B cell (primary cell): Measurements from ENCODE around the gene CBLB. TPM values are rescaled to one million over a fixed set of nuclear protein-coding genes. Genes with fewer than 3 reads are reported as not detected.

Experiments
- ATAC-seq: fragments of 200-7000 bp; cut with Tn5 transposase; one replicate; pipeline ENCODE4 v1.10.0; 2021; ENCODE audit warnings: low read depth, mild to moderate bottlenecking, moderate number of reproducible peaks, moderate library complexity
- CTCF ChIA-PET: fragments of 350-600 bp; sonication (Branson Sonifier 250); formaldehyde crosslinking; loops from one replicate; lab custom pipeline; 2021; ENCODE audit warnings: antibody characterized with exemption, inconsistent platforms; lab: Charles Lee
- POLR2A ChIA-PET: fragments of 350-600 bp; sonication (Branson Sonifier 250); formaldehyde crosslinking; loops from one replicate; lab custom pipeline; 2021; ENCODE audit warnings: antibody characterized with exemption; lab: Charles Lee
- DNase-seq: peaks from one replicate; pipeline ENCODE4 v3.0.0; 2013
- H2AFZ ChIP-seq: 2 replicates; pipeline ENCODE4 v1.6.1; 2012; ENCODE audit warnings: mild to moderate bottlenecking, low read depth, low read length; ENCODE audit not compliant: insufficient read depth, poor library complexity, severe bottlenecking
- H3K27ac ChIP-seq, 2 donors: 1 replicate in 1 of 2; 2 replicates in 1 of 2; pipeline ENCODE4 v1.5.1; 2012 to 2013; ENCODE audit warnings: low read length in 2 of 2, mild to moderate bottlenecking in 2 of 2, moderate library complexity in 1 of 2
- H3K27me3 ChIP-seq, 4 experiments: fragments of 200-600 bp in 1 of 4; sonication (generic) in 1 of 4; replicated peaks in 1 of 4; 1 replicate in 2 of 4; 2 replicates in 2 of 4; pipeline versions ENCODE4 v1.6.1 to v1.7.0; 2013 to 2016; ENCODE audit warnings: low read length in 3 of 4, mild to moderate bottlenecking in 2 of 4, mixed read lengths in 1 of 4, moderate library complexity in 1 of 4; ENCODE audit not compliant: insufficient read depth in 4 of 4, control insufficient read depth in 3 of 4; ENCODE audit errors: control extremely low read depth in 1 of 4
- H3K36me3 ChIP-seq, 2 experiments: replicated peaks in 1 of 2; 1 replicate in 1 of 2; 2 replicates in 1 of 2; pipeline versions ENCODE4 v1.6.1 to v1.7.1; 2013; ENCODE audit warnings: low read length in 1 of 2; ENCODE audit not compliant: insufficient read depth in 2 of 2, control insufficient read depth in 1 of 2; ENCODE audit errors: control extremely low read depth in 1 of 2, extremely low read depth in 1 of 2
- H3K4me1 ChIP-seq, 2 donors: fragments of 200-600 bp in 1 of 2; sonication (generic) in 1 of 2; 1 replicate in 1 of 2; 2 replicates in 1 of 2; pipeline versions ENCODE4 v1.5.1 to v1.6.1; 2013 to 2017; ENCODE audit warnings: low read length in 2 of 2; ENCODE audit not compliant: control insufficient read depth in 2 of 2, insufficient read depth in 2 of 2
- H3K4me2 ChIP-seq: replicated peaks from 2 replicates; pipeline ENCODE3; 2012; ENCODE audit warnings: mild to moderate bottlenecking, low read depth, low read length; ENCODE audit not compliant: poor library complexity, severe bottlenecking
- H3K4me3 ChIP-seq, 5 experiments: fragments of 200-600 bp in 1 of 5; sonication (generic) in 1 of 5; 1 replicate in 3 of 5; 2 replicates in 2 of 5; pipeline versions ENCODE4 v1.5.1 to v1.7.0; 2011 to 2016; ENCODE audit warnings: low read length in 4 of 5, mild to moderate bottlenecking in 4 of 5, low read depth in 2 of 5, control low read depth in 1 of 5, moderate library complexity in 1 of 5; ENCODE audit not compliant: insufficient read depth in 1 of 5; ENCODE audit errors: control extremely low read depth in 1 of 5, extremely low read depth in 1 of 5
- H3K79me2 ChIP-seq: fragments of 200-600 bp; sonication (generic); one replicate; pipeline ENCODE4 v1.6.0; 2016; ENCODE audit warnings: low read length; ENCODE audit not compliant: control insufficient read depth, insufficient read depth
- H3K9ac ChIP-seq: fragments of 200-600 bp; sonication (generic); 2 replicates; pipeline ENCODE4 v1.6.1; 2017; ENCODE audit warnings: mild to moderate bottlenecking, low read length, moderate library complexity
- H3K9me3 ChIP-seq, 3 donors: one replicate each; pipeline versions ENCODE4 v1.6.1 to v1.7.1; 2013; ENCODE audit warnings: low read length in 2 of 3; ENCODE audit not compliant: control insufficient read depth in 2 of 3, insufficient read depth in 1 of 3; ENCODE audit errors: control extremely low read depth in 1 of 3
- H4K20me1 ChIP-seq: 2 replicates; pipeline ENCODE4 v1.6.0; 2012; ENCODE audit warnings: mild to moderate bottlenecking, low read length; ENCODE audit not compliant: insufficient read depth, control insufficient read depth, poor library complexity, severe bottlenecking
- H3K27ac Mint-ChIP-seq: one replicate; pipeline ENCODE4 v1.8.0; 2021; ENCODE audit warnings: mixed read lengths
- H3K27me3 Mint-ChIP-seq: one replicate; pipeline ENCODE4 v1.8.0; 2021; ENCODE audit warnings: mixed read lengths
- H3K4me1 Mint-ChIP-seq: one replicate; pipeline ENCODE4 v1.8.0; 2021; ENCODE audit warnings: mixed read lengths
- H3K4me3 Mint-ChIP-seq: one replicate; pipeline ENCODE4 v1.8.0; 2021; ENCODE audit warnings: mixed read lengths
- H3K9me3 Mint-ChIP-seq: one replicate; pipeline ENCODE4 v1.8.0; 2022; ENCODE audit warnings: mixed read lengths; ENCODE audit not compliant: insufficient read depth
- EZH2 ChIP-seq: IDR thresholded peaks from 2 replicates; pipeline ENCODE4 v1.6.1; 2012; ENCODE audit warnings: borderline replicate concordance, low read depth, mild to moderate bottlenecking, moderate library complexity, low read length; ENCODE audit not compliant: insufficient read depth, poor library complexity, severe bottlenecking
- WGBS: methylation state at CpG from one replicate; pipeline ENCODE4 v1.1.5; 2013; ENCODE audit warnings: missing lambda C conversion rate; ENCODE audit not compliant: insufficient coverage; 5-methylcytosine and 5-hydroxymethylcytosine counted together
- intact Hi-C: fragments of 100-400 bp; cut with micrococcal nuclease; formaldehyde crosslinking; loops from one replicate; pipeline ENCODE4 v1.10.0; 2022
- polyA plus RNA-seq: library from polyadenylated mRNA; depleted of rRNA; stranded (reverse); fragments of >200 nt; gene quantifications from 2 replicates; pipeline ENCODE4 v1.2.3, GENCODE V29; 2012
- total RNA-seq, 2 donors: library from RNA; stranded (reverse); fragments of 120-200 nt in 1 of 2; gene quantifications; 1 replicate in 1 of 2; 2 replicates in 1 of 2; pipeline versions ENCODE4 v1.2.3 to v1.2.4, GENCODE V29; 2013 to 2022
- TF ChIP-seq, protein P1 (sequence below): fragments of 200-600 bp; IDR thresholded peaks from one replicate; pipeline ENCODE4 v1.8.0; 2022; ENCODE audit warnings: antibody characterized with exemption, mild to moderate bottlenecking

CBLB gene
- total and polyA plus RNA-seq, 2 donors (not counting 1 experiment from before 2014, with no cell fraction given): 19.0 to 135 TPM

DNA sequence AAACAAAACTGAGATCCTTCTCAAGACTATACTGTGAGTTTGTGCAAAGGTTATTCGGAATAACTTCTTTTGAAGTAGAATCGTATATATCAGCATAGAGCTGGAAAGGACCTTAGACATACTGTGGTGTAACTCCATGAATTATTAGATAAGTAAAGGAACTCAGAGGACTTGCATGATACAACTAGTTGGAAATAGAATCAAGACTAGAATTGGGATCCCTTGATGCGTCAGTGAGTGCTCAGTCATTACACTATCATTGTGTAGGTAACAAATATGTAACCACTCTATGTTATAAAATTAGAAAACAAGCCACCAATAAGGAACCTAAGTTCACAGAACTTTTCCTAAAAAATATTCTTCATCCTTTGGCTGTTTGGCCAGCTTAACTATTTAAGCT, 61.1 kb downstream of the CBLB start:
- Histone ChIP-seq H3K4me3 (no peak overlapping the region), H3K9ac (no peak overlapping the region), H2AFZ (no peak overlapping the region), H3K4me2 (no peak overlapping the region), H4K20me1 (no peaks in the 10 kb centered on the region), H3K27ac (no peak overlapping the region), H3K9me3 (peaks cover 0 to 4% (median 0%) of the 10 kb centered on the region in 3 donors), H3K4me1 (peaks cover 9 to 11% of the 10 kb centered on the region in 2 donors), H3K79me2 (peaks cover 66% of the 10 kb centered on the region), H3K27me3 (no peaks in the 10 kb centered on the region), H3K36me3 (no peaks in the 10 kb centered on the region)
- Mint-ChIP-seq H3K4me1 (peaks cover 38% of the 10 kb centered on the region), H3K27me3 (no peaks in the 10 kb centered on the region), H3K9me3 (no peaks in the 10 kb centered on the region), H3K4me3 (no peak overlapping the region), H3K27ac (no peak overlapping the region)
- ChIA-PET CTCF (no interaction called here), POLR2A (no interaction called here)
- WGBS: no CpG with 5 or more reads among the region's 3 CpGs
- DNase-seq (no peak), ATAC-seq (no peak)
- TF ChIP-seq, protein P1, sequence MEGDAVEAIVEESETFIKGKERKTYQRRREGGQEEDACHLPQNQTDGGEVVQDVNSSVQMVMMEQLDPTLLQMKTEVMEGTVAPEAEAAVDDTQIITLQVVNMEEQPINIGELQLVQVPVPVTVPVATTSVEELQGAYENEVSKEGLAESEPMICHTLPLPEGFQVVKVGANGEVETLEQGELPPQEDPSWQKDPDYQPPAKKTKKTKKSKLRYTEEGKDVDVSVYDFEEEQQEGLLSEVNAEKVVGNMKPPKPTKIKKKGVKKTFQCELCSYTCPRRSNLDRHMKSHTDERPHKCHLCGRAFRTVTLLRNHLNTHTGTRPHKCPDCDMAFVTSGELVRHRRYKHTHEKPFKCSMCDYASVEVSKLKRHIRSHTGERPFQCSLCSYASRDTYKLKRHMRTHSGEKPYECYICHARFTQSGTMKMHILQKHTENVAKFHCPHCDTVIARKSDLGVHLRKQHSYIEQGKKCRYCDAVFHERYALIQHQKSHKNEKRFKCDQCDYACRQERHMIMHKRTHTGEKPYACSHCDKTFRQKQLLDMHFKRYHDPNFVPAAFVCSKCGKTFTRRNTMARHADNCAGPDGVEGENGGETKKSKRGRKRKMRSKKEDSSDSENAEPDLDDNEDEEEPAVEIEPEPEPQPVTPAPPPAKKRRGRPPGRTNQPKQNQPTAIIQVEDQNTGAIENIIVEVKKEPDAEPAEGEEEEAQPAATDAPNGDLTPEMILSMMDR: no peak
- no peak for TF ChIP-seq EZH2
- intact Hi-C loops: loop anchor here (2.0 kb wide), 1 partner anchor 15 kb away; no protein-coding TSS in a partner anchor

DNA sequence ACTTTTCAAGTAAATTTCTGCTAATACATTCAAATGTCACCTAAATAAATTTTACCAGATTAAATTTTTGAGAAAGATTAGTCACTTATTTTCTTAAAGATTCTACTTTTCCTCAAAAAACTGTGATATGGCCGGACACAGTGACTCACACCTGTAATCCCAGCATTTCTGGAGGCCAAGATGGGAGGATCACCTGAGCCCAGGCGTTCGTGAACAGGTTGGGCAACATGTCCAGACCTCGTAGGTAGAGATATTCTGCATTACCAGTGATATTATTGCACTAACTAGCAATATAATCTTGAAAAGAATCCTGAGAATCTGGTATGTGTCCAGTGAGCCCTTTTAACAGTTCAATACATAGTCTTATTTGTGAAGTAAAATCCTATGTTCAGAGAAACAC, 61.7 kb downstream of the CBLB start:
- Histone ChIP-seq H3K79me2 (peaks cover 66% of the 10 kb centered on the region), H3K36me3 (no peaks in the 10 kb centered on the region), H2AFZ (no peak overlapping the region), H3K4me2 (no peak overlapping the region), H3K27me3 (no peaks in the 10 kb centered on the region), H3K9ac (no peak overlapping the region), H3K9me3 (peaks cover 0 to 4% (median 0%) of the 10 kb centered on the region in 3 donors), H4K20me1 (no peaks in the 10 kb centered on the region), H3K4me3 (no peak overlapping the region), H3K4me1 (peaks cover 13 to 14% of the 10 kb centered on the region in 2 donors), H3K27ac (no peak overlapping the region)
- DNase-seq (no peak), ATAC-seq (no peak)
- Mint-ChIP-seq H3K27ac (no peak overlapping the region), H3K4me1 (peaks cover 39% of the 10 kb centered on the region), H3K4me3 (no peak overlapping the region), H3K9me3 (no peaks in the 10 kb centered on the region), H3K27me3 (no peaks in the 10 kb centered on the region)
- ChIA-PET CTCF (interaction anchor here (0.8 kb wide), 1 partner anchor 33 kb away, joined by 3 read pairs; no protein-coding TSS in a partner anchor), POLR2A (no interaction called here)
- intact Hi-C loops: no loop called here
- no peak for TF ChIP-seq EZH2
- TF ChIP-seq, protein P1: no peak
- 100% methylated on average over 1 of the region's 4 CpGs for WGBS
